ENCODE measurements around the gene GID8. TPM values are rescaled to one million over a fixed set of nuclear protein-coding genes. Genes with fewer than 3 reads are reported as not detected.

GID8 gene
- total and polyA plus RNA-seq, 2 of the 13 experiments (the other 11 are each of a cell fraction or from before 2014, with no cell fraction given): 39.6 to 59.8 TPM

DNA sequence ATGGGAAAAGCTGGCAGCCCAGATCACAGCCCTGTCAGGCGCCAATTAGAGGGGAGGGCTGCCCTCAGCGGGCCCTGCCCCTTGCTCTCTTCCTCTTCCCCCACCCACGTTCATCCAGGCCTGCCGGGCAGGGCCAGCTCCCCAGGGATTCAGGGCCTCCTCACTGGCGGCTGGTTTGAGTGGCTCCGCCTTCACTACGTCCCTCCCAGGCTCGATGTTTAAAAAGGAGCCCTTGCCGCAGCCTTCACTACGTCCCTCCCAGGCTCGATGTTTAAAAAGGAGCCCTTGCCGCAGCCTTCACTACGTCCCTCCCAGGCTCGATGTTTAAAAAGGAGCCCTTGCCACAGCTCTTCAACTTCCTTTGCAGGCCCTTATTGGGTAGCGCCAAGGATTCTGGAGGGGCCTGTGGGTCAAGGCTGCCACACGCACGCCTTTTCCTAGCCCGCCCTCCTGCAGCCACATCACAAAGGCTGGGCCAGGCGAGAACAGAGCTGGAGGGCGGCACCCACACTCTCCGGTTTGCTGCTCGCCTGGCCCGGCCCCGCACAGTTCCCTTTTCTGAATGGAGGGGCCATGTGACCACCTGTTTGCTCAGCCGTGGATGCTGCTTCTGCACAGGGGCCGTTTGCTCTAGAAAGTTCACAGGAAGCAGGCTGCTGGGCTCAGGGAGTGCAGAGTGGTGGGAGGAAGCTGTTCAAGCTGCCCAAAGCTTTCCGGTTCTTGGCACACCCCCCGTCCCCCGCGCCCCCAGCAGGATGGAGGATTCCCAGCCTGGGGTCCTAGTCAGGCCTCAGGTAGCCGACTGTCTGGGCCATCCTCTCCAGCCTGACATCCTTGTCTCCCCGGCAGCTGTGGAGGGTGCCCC is 16.1 kb downstream of the GID8 start:
- peak overlapping the region; percentile 93 for H3K27ac ChIP-seq (ENCODE audit: extremely low read length, insufficient read depth, low read length)
- H3K4me3 ChIP-seq (replicated peaks in 1 of 3; ENCODE audit: insufficient read depth in 1 of 3, low read depth in 2 of 3, low read length in 3 of 3): peak overlapping the region; percentile 74 to 95 (median 78)
- TF ChIP-seq ZSCAN12 (CRISPR knock-in tag; IDR thresholded peaks at IDR 0.05): peak; percentile 97
- TF ChIP-seq, protein P1, sequence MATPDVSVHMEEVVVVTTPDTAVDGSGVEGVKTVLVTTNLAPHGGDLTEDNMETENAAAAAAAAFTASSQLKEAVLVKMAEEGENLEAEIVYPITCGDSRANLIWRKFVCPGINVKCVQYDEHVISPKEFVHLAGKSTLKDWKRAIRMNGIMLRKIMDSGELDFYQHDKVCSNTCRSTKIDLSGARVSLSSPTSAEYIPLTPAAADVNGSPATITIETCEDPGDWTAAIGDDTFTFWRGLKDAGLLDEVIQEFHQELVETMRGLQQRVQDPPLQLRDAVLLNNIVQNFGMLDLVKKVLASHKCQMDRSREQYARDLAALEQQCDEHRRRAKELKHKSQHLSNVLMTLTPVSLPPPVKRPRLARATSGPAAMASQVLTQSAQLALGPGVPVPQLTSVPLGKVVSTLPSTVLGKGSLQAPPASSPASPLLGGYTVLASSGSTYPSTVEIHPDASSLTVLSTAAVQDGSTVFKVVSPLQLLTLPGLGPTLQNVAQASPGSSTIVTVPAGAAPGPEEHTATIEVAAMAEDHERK (CRISPR knock-in tag; IDR thresholded peaks at IDR 0.05; ENCODE audit: low read depth): no peak
- peak; percentile 91 for TF ChIP-seq ZMYM4 (CRISPR knock-in tag; IDR thresholded peaks at IDR 0.05)
- TF ChIP-seq ZNF615 (CRISPR knock-in tag; IDR thresholded peaks at IDR 0.05; ENCODE audit: borderline replicate concordance): no peak; the same call in 1 of the 2 replicates
- TF ChIP-seq ZNF451 (CRISPR knock-in tag; IDR thresholded peaks at IDR 0.05): peak; percentile 99
- TF ChIP-seq, protein P2, sequence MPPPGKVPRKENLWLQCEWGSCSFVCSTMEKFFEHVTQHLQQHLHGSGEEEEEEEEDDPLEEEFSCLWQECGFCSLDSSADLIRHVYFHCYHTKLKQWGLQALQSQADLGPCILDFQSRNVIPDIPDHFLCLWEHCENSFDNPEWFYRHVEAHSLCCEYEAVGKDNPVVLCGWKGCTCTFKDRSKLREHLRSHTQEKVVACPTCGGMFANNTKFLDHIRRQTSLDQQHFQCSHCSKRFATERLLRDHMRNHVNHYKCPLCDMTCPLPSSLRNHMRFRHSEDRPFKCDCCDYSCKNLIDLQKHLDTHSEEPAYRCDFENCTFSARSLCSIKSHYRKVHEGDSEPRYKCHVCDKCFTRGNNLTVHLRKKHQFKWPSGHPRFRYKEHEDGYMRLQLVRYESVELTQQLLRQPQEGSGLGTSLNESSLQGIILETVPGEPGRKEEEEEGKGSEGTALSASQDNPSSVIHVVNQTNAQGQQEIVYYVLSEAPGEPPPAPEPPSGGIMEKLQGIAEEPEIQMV (CRISPR knock-in tag; IDR thresholded peaks at IDR 0.05; ENCODE audit: low read depth): peak; percentile 75; the same call in 1 of the 2 replicates
- peak; percentile 74; the same call in 1 of the 2 replicates for TF ChIP-seq SETDB1 (CRISPR knock-in tag; IDR thresholded peaks at IDR 0.05; ENCODE audit: borderline replicate concordance)
- TF ChIP-seq, protein P3, sequence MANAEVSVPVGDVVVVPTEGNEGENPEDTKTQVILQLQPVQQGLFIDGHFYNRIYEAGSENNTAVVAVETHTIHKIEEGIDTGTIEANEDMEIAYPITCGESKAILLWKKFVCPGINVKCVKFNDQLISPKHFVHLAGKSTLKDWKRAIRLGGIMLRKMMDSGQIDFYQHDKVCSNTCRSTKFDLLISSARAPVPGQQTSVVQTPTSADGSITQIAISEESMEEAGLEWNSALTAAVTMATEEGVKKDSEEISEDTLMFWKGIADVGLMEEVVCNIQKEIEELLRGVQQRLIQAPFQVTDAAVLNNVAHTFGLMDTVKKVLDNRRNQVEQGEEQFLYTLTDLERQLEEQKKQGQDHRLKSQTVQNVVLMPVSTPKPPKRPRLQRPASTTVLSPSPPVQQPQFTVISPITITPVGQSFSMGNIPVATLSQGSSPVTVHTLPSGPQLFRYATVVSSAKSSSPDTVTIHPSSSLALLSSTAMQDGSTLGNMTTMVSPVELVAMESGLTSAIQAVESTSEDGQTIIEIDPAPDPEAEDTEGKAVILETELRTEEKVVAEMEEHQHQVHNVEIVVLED (CRISPR knock-in tag; IDR thresholded peaks at IDR 0.05; ENCODE audit: borderline replicate concordance): peak; percentile 78; the same call in 1 of the 2 replicates
- peak; percentile 94; the same call in 1 of the 2 replicates for TF ChIP-seq ISX (CRISPR knock-in tag; conservative IDR thresholded peaks at IDR 0.05)
- TF ChIP-seq KLF11 (CRISPR knock-in tag; IDR thresholded peaks at IDR 0.05): peak; percentile 98
- TF ChIP-seq CHCHD3 (CRISPR knock-in tag; IDR thresholded peaks at IDR 0.05): peak; percentile 92
- no peak for TF ChIP-seq ADNP (CRISPR knock-in tag; IDR thresholded peaks at IDR 0.05)
- TF ChIP-seq ZNF232 (CRISPR knock-in tag; IDR thresholded peaks at IDR 0.05; ENCODE audit: borderline replicate concordance): peak; percentile 99
- peak in 1 of 2 experiments; percentile 67; a peak in 2 of 4 replicates for TF ChIP-seq EP300 (IDR thresholded peaks at IDR 0.05; ENCODE audit: low read depth in 2 of 2, low read length in 2 of 2)
- TF ChIP-seq EP300 (CRISPR knock-in tag; IDR thresholded peaks at IDR 0.05; ENCODE audit: borderline replicate concordance): peak; percentile 45; the same call in 1 of the 2 replicates
- TF ChIP-seq, protein P4, sequence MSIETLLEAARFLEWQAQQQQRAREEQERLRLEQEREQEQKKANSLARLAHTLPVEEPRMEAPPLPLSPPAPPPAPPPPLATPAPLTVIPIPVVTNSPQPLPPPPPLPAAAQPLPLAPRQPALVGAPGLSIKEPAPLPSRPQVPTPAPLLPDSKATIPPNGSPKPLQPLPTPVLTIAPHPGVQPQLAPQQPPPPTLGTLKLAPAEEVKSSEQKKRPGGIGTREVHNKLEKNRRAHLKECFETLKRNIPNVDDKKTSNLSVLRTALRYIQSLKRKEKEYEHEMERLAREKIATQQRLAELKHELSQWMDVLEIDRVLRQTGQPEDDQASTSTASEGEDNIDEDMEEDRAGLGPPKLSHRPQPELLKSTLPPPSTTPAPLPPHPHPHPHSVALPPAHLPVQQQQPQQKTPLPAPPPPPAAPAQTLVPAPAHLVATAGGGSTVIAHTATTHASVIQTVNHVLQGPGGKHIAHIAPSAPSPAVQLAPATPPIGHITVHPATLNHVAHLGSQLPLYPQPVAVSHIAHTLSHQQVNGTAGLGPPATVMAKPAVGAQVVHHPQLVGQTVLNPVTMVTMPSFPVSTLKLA (IDR thresholded peaks at IDR 0.05): peak; percentile 68

More for the DNA sequence above, 16.1 kb downstream of the GID8 start:
- peak; percentile 69 for ATAC-seq
- BruUV-seq (replicated peaks): no TSS peak
- peak; percentile 68 for FAIRE-seq
- Histone ChIP-seq H3K4me1 (ENCODE audit: insufficient read depth, low read length) (peaks cover 76% of the 10 kb centered on the region), H3K27me3 (ENCODE audit: control insufficient read depth in 1 of 2, insufficient read depth in 2 of 2, low read length in 2 of 2) (no peaks in the 10 kb centered on the region; a peak in 1 of 5 replicates), H3K79me2 (ENCODE audit: insufficient read depth, low read length) (peaks cover 60% of the 10 kb centered on the region), H3K9me3 (ENCODE audit: low read length) (no peaks in the 10 kb centered on the region), H4K20me1 (ENCODE audit: insufficient read depth, low read length) (peaks cover 32% of the 10 kb centered on the region), H3K9ac (ENCODE audit: insufficient read depth, low read depth, low read length) (peak overlapping the region; percentile 95), H2AFZ (ENCODE audit: low read length) (no peak overlapping the region), H3K4me2 (ENCODE audit: low read depth, low read length) (peak overlapping the region; percentile 100), H3K36me3 (replicated peaks in 1 of 2; ENCODE audit: control insufficient read depth in 1 of 2, insufficient read depth in 2 of 2, low read length in 2 of 2) (peaks cover 29 to 46% of the 10 kb centered on the region in 2 experiments)
- intact Hi-C loops (cut with micrococcal nuclease; ENCODE audit: unreplicated experiment): loop anchor here (2.0 to 5.0 kb wide), 4 partner anchors 19 to 81 kb away; no protein-coding TSS in a partner anchor
- ChIA-PET POLR2A (interaction anchor here (0.6 to 8.8 kb wide), 25 partner anchors 10 to 887 kb away, joined by 3 to 205 read pairs (median 7); partner anchors contain the start of genes DIDO1, GID8 and TCFL5), CTCF (ENCODE audit: low intra/inter-chr PET ratio, low total read pairs) (no interaction called here)
- peak; percentile 95 for DNase-seq (ENCODE audit: low spot score)
- WGBS (ENCODE audit: low lambda C conversion rate): 4% methylated on average over 29 of the region's 32 CpGs
- in situ Hi-C loops (cut with HindIII; ENCODE audit: extremely low pct_ligation_motif_present, low pct_unique_long_range_greater_than_20kb): no loop called here
